Keratinocyte (primary cell): Measurements from ENCODE around the gene UBA6. TPM values are rescaled to one million over a fixed set of nuclear protein-coding genes. Genes with fewer than 3 reads are reported as not detected.

Experiments used
- DNase-seq: peaks from one replicate; pipeline ENCODE4 v3.0.0-alpha.2; 2011; ENCODE audit warnings: low read depth, missing footprints, low spot score
- FAIRE-seq: peaks from 2 replicates; lab custom pipeline; 2011; peaks lifted over from hg19 to GRCh38; lab: Jason Lieb, UNC
- H2AFZ ChIP-seq: 2 replicates; pipeline ENCODE4 v1.6.0; 2012; ENCODE audit warnings: low read length, control low read depth, inconsistent platforms; ENCODE audit not compliant: control insufficient read depth
- H3K27ac ChIP-seq: 2 replicates; pipeline ENCODE4 v1.5.1; 2011; ENCODE audit warnings: low read length; ENCODE audit not compliant: control insufficient read depth, insufficient read depth
- H3K27me3 ChIP-seq: 3 replicates; pipeline ENCODE4 v1.6.0; 2011; ENCODE audit warnings: low read length; ENCODE audit not compliant: control insufficient read depth, insufficient read depth; ENCODE audit errors: extremely low read depth
- H3K36me3 ChIP-seq, 2 experiments: 2 replicates in 1 of 2; 3 replicates in 1 of 2; pipeline ENCODE4 v1.5.1; 2011; ENCODE audit warnings: low read length in 2 of 2, mild to moderate bottlenecking in 1 of 2; ENCODE audit not compliant: control insufficient read depth in 2 of 2, insufficient read depth in 2 of 2; ENCODE audit errors: extremely low read depth in 1 of 2
- H3K4me1 ChIP-seq: 3 replicates; pipeline ENCODE4 v1.5.1; 2011; ENCODE audit warnings: low read length; ENCODE audit not compliant: control insufficient read depth, insufficient read depth; ENCODE audit errors: extremely low read depth
- H3K4me2 ChIP-seq: 3 replicates; pipeline ENCODE4 v1.6.0; 2011; ENCODE audit warnings: low read depth, low read length; ENCODE audit not compliant: control insufficient read depth, insufficient read depth; ENCODE audit errors: extremely low read depth
- H3K4me3 ChIP-seq, 3 experiments: fragments of 200-600 bp in 1 of 3; sonication (generic) in 1 of 3; 2 replicates in 2 of 3; 3 replicates in 1 of 3; pipeline ENCODE4 v1.5.1; 2011 to 2016; ENCODE audit warnings: low read length in 3 of 3, mild to moderate bottlenecking in 3 of 3, control low read depth in 2 of 3, inconsistent platforms in 1 of 3, low read depth in 1 of 3, mixed read lengths in 1 of 3, mixed run types in 1 of 3, moderate library complexity in 1 of 3; ENCODE audit not compliant: control insufficient read depth in 2 of 3, insufficient read depth in 2 of 3; ENCODE audit errors: extremely low read depth in 1 of 3
- H3K79me2 ChIP-seq: 2 replicates; pipeline ENCODE4 v1.6.0; 2012; ENCODE audit warnings: low read length; ENCODE audit not compliant: control insufficient read depth, insufficient read depth
- H3K9ac ChIP-seq: 3 replicates; pipeline ENCODE4 v1.6.0; 2011; ENCODE audit warnings: low read length; ENCODE audit not compliant: control insufficient read depth, insufficient read depth; ENCODE audit errors: extremely low read depth
- H3K9me1 ChIP-seq: 3 replicates; pipeline ENCODE4 v1.6.0; 2011; ENCODE audit warnings: low read length; ENCODE audit not compliant: control insufficient read depth, insufficient read depth; ENCODE audit errors: extremely low read depth
- H3K9me3 ChIP-seq: 2 replicates; pipeline ENCODE4 v1.5.1; 2012; ENCODE audit warnings: low read depth, low read length; ENCODE audit not compliant: control insufficient read depth
- H4K20me1 ChIP-seq: 3 replicates; pipeline ENCODE4 v1.6.0; 2011; ENCODE audit warnings: low read length; ENCODE audit not compliant: control insufficient read depth, insufficient read depth; ENCODE audit errors: extremely low read depth
- EZH2 ChIP-seq: IDR thresholded peaks from one replicate; pipeline ENCODE4 v1.6.1; 2012; ENCODE audit warnings: inconsistent platforms, mild to moderate bottlenecking, low read length, moderate library complexity
- dilution Hi-C: fragments of 300-500 bp; cut with MboI; formaldehyde crosslinking; loops from one replicate; pipeline ENCODE4 v1.7.0; 2020; ENCODE audit warnings: low sequenced_read_pairs; ENCODE audit not compliant: extremely low pct_ligation_motif_present
- polyA plus RNA-seq, 5 experiments: library from polyadenylated mRNA; depleted of rRNA in 3 of 5; stranded (reverse) in 3 of 5; stranded (forward) in 1 of 5; unstranded in 1 of 5; fragments of >200 nt; gene quantifications; 1 replicate in 1 of 5; 2 replicates in 3 of 5; 3 replicates in 1 of 5; pipeline versions ENCODE4 v1.2.1 to v1.2.3, GENCODE V29; 2011 to 2012; ENCODE audit warnings: missing spikeins in 2 of 5, low read depth in 1 of 5, low replicate concordance in 1 of 5
- TF ChIP-seq, protein P1 (sequence below), 3 experiments: IDR thresholded peaks in 1 of 3; conservative IDR thresholded peaks in 1 of 3; optimal IDR thresholded peaks in 1 of 3; 2 replicates in 2 of 3; 3 replicates in 1 of 3; pipeline versions ENCODE3 to v1.5.1; 2011; ENCODE audit warnings: low read length in 3 of 3, mild to moderate bottlenecking in 3 of 3, moderate library complexity in 2 of 3, control low read depth in 1 of 3, inconsistent platforms in 1 of 3; ENCODE audit not compliant: insufficient read depth in 2 of 3; ENCODE audit errors: extremely low read depth in 1 of 3

Gene UBA6
- polyA plus RNA-seq, 1 donor (not counting 4 experiments of a cell fraction or from before 2014, with no cell fraction given), result 221 TPM

DNA sequence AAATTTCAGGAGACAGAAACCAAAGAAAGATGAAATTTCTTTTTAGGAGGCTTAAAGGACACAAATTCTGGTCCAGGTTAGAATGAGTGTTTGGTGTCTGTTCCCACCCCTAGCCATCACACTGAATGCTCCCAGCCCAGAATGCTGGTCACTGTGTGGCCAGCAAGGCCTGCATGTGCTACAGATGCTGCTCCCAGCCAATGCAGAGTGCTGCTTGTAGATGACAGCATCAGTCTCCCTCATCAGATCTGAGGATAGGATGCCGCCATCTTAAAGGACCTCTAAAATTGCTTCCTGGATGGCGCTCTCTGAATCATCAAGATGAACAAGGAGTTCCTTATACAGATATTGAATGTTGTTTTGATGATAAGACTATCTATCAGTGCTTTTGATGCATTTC is 17.9 kb upstream of the UBA6 start:
- FAIRE-seq, result peak; percentile 5
- no peaks in the 10 kb centered on the region for H3K9me3 ChIP-seq
- dilution Hi-C loops, result no loop called here

DNA sequence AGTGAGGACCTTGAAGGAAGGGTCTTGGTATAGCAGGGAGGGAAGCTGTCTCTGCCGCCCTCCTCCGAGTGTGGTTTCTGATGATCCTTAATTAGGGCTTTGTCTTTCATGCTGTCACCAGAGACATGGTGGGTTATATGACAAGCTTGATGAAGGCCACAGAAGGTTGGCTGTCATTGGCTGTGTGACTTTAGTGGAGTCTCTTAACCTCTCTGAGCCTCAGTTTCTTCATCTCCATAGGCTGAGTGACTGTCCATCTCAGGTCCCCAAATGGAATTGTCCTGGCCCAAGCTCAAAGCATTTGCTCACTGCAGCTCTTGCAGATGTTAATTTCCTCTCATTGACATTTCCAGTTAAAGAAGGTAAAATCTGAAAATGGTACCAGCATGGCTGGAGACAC is 16.6 kb upstream of the UBA6 start:
- Histone ChIP-seq H3K4me2 (no peak overlapping the region), H3K4me3 (no peak overlapping the region), H3K9me1 (no peaks in the 10 kb centered on the region), H3K36me3 (peaks cover 19 to 23% of the 10 kb centered on the region in 2 experiments), H3K27me3 (no peaks in the 10 kb centered on the region), H3K9me3 (no peaks in the 10 kb centered on the region), H4K20me1 (no peaks in the 10 kb centered on the region), H3K79me2 (peaks cover 27% of the 10 kb centered on the region), H3K4me1 (peaks cover 39% of the 10 kb centered on the region), H2AFZ (no peak overlapping the region), H3K27ac (no peak overlapping the region), H3K9ac (no peak overlapping the region)
- no peak for TF ChIP-seq EZH2
- TF ChIP-seq, protein P1, sequence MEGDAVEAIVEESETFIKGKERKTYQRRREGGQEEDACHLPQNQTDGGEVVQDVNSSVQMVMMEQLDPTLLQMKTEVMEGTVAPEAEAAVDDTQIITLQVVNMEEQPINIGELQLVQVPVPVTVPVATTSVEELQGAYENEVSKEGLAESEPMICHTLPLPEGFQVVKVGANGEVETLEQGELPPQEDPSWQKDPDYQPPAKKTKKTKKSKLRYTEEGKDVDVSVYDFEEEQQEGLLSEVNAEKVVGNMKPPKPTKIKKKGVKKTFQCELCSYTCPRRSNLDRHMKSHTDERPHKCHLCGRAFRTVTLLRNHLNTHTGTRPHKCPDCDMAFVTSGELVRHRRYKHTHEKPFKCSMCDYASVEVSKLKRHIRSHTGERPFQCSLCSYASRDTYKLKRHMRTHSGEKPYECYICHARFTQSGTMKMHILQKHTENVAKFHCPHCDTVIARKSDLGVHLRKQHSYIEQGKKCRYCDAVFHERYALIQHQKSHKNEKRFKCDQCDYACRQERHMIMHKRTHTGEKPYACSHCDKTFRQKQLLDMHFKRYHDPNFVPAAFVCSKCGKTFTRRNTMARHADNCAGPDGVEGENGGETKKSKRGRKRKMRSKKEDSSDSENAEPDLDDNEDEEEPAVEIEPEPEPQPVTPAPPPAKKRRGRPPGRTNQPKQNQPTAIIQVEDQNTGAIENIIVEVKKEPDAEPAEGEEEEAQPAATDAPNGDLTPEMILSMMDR (optimal IDR thresholded peaks at IDR 0.05 in 1 of 3, IDR thresholded peaks at IDR 0.05 in 1 of 3, conservative IDR thresholded peaks at IDR 0.05 in 1 of 3; ENCODE audit: extremely low read depth in 1 of 3, insufficient read depth in 2 of 3, low read length in 3 of 3), result no peak
- dilution Hi-C loops, result no loop called here
- no peak for FAIRE-seq
- DNase-seq, result no peak

More for the DNA sequence above, 17.9 kb upstream of the UBA6 start:
- no peak overlapping the region for H3K9ac ChIP-seq
- H3K9me1 ChIP-seq, result no peaks in the 10 kb centered on the region
- no peak overlapping the region for H3K27ac ChIP-seq
- H3K27me3 ChIP-seq, result no peaks in the 10 kb centered on the region
- peaks cover 27% of the 10 kb centered on the region for H3K79me2 ChIP-seq
- DNase-seq, result no peak
- H3K4me2 ChIP-seq, result no peak overlapping the region
- TF ChIP-seq, protein P1 (optimal IDR thresholded peaks at IDR 0.05 in 1 of 3, IDR thresholded peaks at IDR 0.05 in 1 of 3, conservative IDR thresholded peaks at IDR 0.05 in 1 of 3; ENCODE audit: extremely low read depth in 1 of 3, insufficient read depth in 2 of 3, low read length in 3 of 3), result no peak
- TF ChIP-seq EZH2, result no peak
- no peak overlapping the region for H3K4me3 ChIP-seq
- H3K36me3 ChIP-seq, result peaks cover 19 to 23% of the 10 kb centered on the region in 2 experiments
- H4K20me1 ChIP-seq, result no peaks in the 10 kb centered on the region
- peaks cover 34% of the 10 kb centered on the region for H3K4me1 ChIP-seq
- no peak overlapping the region for H2AFZ ChIP-seq
